Measurements from ENCODE around the gene TSN.

GRCh38 chr2:121768143-121768755 lies 12.8 kb downstream of the TSN start:
- TF ChIP-seq CTCF (IDR thresholded peaks at IDR 0.05 in 4 of 5, conservative IDR thresholded peaks at IDR 0.05 in 1 of 5) = no peak
- no peak for TF ChIP-seq POLR2A (IDR thresholded peaks at IDR 0.05)

All from gastrocnemius medialis (tissue), 4 donors.